ENCODE measurements around the gene COMMD1. TPM values are rescaled to one million over a fixed set of nuclear protein-coding genes. Genes with fewer than 3 reads are reported as not detected.

COMMD1 gene
- total and polyA plus RNA-seq, 2 donors (not counting 3 experiments of a cell fraction or from before 2014, with no cell fraction given): 39.5 to 57.1 TPM

GRCh38 chr2:62140426-62141141 is 235.1 kb downstream of the COMMD1 start:
- no peak for FAIRE-seq
- no peaks in the 10 kb centered on the region for H3K79me2 ChIP-seq (ENCODE audit: control insufficient read depth, insufficient read depth, low read length)
- BruUV-seq (replicated peaks): no TSS peak
- ChIA-PET POLR2A (no interaction called here), CTCF (no interaction called here)
- no peak overlapping the region for H2AFZ ChIP-seq (ENCODE audit: low read depth, low read length)
- H4K20me1 ChIP-seq (replicated peaks; ENCODE audit: control insufficient read depth, extremely low read depth, insufficient read depth, low read length): no peaks in the 10 kb centered on the region
- no peak overlapping the region for H3K4me2 ChIP-seq (ENCODE audit: insufficient read depth, low read length)
- no peaks in the 10 kb centered on the region for H3K9me1 ChIP-seq (replicated peaks; ENCODE audit: control insufficient read depth, extremely low read depth, insufficient read depth, low read length)
- DNase-seq (ENCODE audit: low read depth, low spot score): no peak
- intact Hi-C loops (cut with micrococcal nuclease) (no loop called here), dilution Hi-C loops (cut with MboI; ENCODE audit: extremely low pct_ligation_motif_present, low sequenced_read_pairs) (no loop called here)
- H3K36me3 ChIP-seq (ENCODE audit: control insufficient read depth in 2 of 2, extremely low read depth in 1 of 2, insufficient read depth in 2 of 2, low read length in 2 of 2): no peaks in the 10 kb centered on the region
- H3K4me1 ChIP-seq (ENCODE audit: control insufficient read depth, extremely low read depth, insufficient read depth, low read length): no peaks in the 10 kb centered on the region
- no peak overlapping the region for H3K27ac ChIP-seq (ENCODE audit: insufficient read depth, low read depth, low read length)
- H3K9me3 ChIP-seq (replicated peaks; ENCODE audit: control insufficient read depth, insufficient read depth, low read length): no peaks in the 10 kb centered on the region
- no peak for TF ChIP-seq JUN (IDR thresholded peaks at IDR 0.05; ENCODE audit: borderline replicate concordance, insufficient read depth, insufficient read length, low read depth)
- no peak for TF ChIP-seq MAX (IDR thresholded peaks at IDR 0.05; ENCODE audit: insufficient read depth, insufficient read length)
- no peak for TF ChIP-seq FOS (IDR thresholded peaks at IDR 0.05; ENCODE audit: borderline replicate concordance, insufficient read depth, low read length)
- no peak for TF ChIP-seq MYC (IDR thresholded peaks at IDR 0.05; ENCODE audit: low read depth, low read length)
- no peak for TF ChIP-seq POLR2A (IDR thresholded peaks at IDR 0.05; ENCODE audit: low read depth, low read length)
- no peak for TF ChIP-seq GATA2 (IDR thresholded peaks at IDR 0.05; ENCODE audit: insufficient read depth, insufficient read length, low read depth, low read length)
- TF ChIP-seq CTCF (IDR thresholded peaks at IDR 0.05; ENCODE audit: extremely low read depth in 1 of 2, insufficient read depth in 1 of 2, low read depth in 1 of 2, low read length in 2 of 2): no peak
- no peak for TF ChIP-seq EZH2 (IDR thresholded peaks at IDR 0.05; ENCODE audit: borderline replicate concordance, low read depth, low read length, severe bottlenecking)
- no peak for TF ChIP-seq POLR2AphosphoS5 (IDR thresholded peaks at IDR 0.05; ENCODE audit: insufficient read depth, low read depth, low read length)
- no peaks in the 10 kb centered on the region for H3K27me3 ChIP-seq (ENCODE audit: control insufficient read depth in 2 of 2, insufficient read depth in 2 of 2, low read length in 2 of 2)
- H3K4me3 ChIP-seq (replicated peaks in 1 of 3; ENCODE audit: insufficient read depth in 1 of 3, low read depth in 1 of 3, low read length in 3 of 3): no peak overlapping the region
- H3K9ac ChIP-seq (replicated peaks; ENCODE audit: extremely low read depth, insufficient read depth, low read length): no peak overlapping the region
